Ishikawa (cell line): ENCODE results near the gene TIAM1.

Experiments
- CEBPB ChIP-seq: IDR thresholded peaks from 2 replicates; pipeline ENCODE4 v1.6.1; 2012
- CREB1 ChIP-seq: IDR thresholded peaks from 2 replicates; pipeline ENCODE4 v1.6.1; 2012; ENCODE audit warnings: low read depth
- EGR1 ChIP-seq: IDR thresholded peaks from 2 replicates; pipeline ENCODE4 v1.6.1; 2012
- EP300 ChIP-seq: IDR thresholded peaks from 2 replicates; pipeline ENCODE4 v1.6.1; 2012; ENCODE audit warnings: borderline replicate concordance
- FOXM1 ChIP-seq: IDR thresholded peaks from 2 replicates; pipeline ENCODE4 v1.6.1; 2012; ENCODE audit warnings: low read depth, borderline replicate concordance
- MAX ChIP-seq: IDR thresholded peaks from 2 replicates; pipeline ENCODE4 v1.6.1; 2012
- NFIC ChIP-seq: IDR thresholded peaks from 2 replicates; pipeline ENCODE4 v1.6.1; 2012
- RAD21 ChIP-seq: IDR thresholded peaks from 2 replicates; pipeline ENCODE4 v1.6.1; 2012; ENCODE audit warnings: low read depth
- REST ChIP-seq: IDR thresholded peaks from 2 replicates; pipeline ENCODE4 v1.6.1; 2012; ENCODE audit warnings: low read depth, mild to moderate bottlenecking
- TAF1 ChIP-seq: IDR thresholded peaks from 2 replicates; pipeline ENCODE4 v1.6.1; 2012; ENCODE audit warnings: low read depth, mild to moderate bottlenecking
- TCF12 ChIP-seq: IDR thresholded peaks from 2 replicates; pipeline ENCODE4 v1.6.1; 2012; ENCODE audit warnings: low read depth
- TEAD4 ChIP-seq: IDR thresholded peaks from 2 replicates; pipeline ENCODE4 v1.6.1; 2012
- USF1 ChIP-seq: IDR thresholded peaks from 2 replicates; pipeline ENCODE4 v1.6.1; 2012
- YY1 ChIP-seq: IDR thresholded peaks from 2 replicates; pipeline ENCODE4 v1.6.1; 2012; ENCODE audit warnings: low read depth
- ZBTB7A ChIP-seq: IDR thresholded peaks from 2 replicates; pipeline ENCODE4 v1.6.1; 2012; ENCODE audit warnings: low read depth

Gene TIAM1

GRCh38 chr21:31305888-31306287 is 38.2 kb downstream of the TIAM1 start:
- TF ChIP-seq FOXM1 = no peak
- no peak for TF ChIP-seq RAD21
- TF ChIP-seq NFIC = no peak
- no peak for TF ChIP-seq REST
- TF ChIP-seq EP300 = no peak

GRCh38 chr21:31299291-31300147 is 44.5 kb downstream of the TIAM1 start:
- TF ChIP-seq CEBPB = no peak
- no peak for TF ChIP-seq USF1
- TF ChIP-seq REST = no peak
- no peak for TF ChIP-seq TCF12
- no peak for TF ChIP-seq FOXM1
- no peak for TF ChIP-seq TEAD4
- no peak for TF ChIP-seq YY1
- no peak for TF ChIP-seq EGR1

GRCh38 chr21:31298618-31299269 is 45.3 kb downstream of the TIAM1 start:
- no peak for TF ChIP-seq USF1
- TF ChIP-seq FOXM1 = no peak

GRCh38 chr21:31297806-31298205 is 46.3 kb downstream of the TIAM1 start:
- no peak for TF ChIP-seq TCF12
- TF ChIP-seq CEBPB = no peak
- no peak for TF ChIP-seq USF1
- no peak for TF ChIP-seq MAX
- no peak for TF ChIP-seq TAF1
- no peak for TF ChIP-seq ZBTB7A
- no peak for TF ChIP-seq EP300
- TF ChIP-seq REST = no peak
- no peak for TF ChIP-seq NFIC
- no peak for TF ChIP-seq RAD21
- TF ChIP-seq TEAD4 = no peak
- no peak for TF ChIP-seq EGR1
- TF ChIP-seq YY1 = no peak
- no peak for TF ChIP-seq FOXM1
- no peak for TF ChIP-seq CREB1

GRCh38 chr21:31295676-31296075 is 48.4 kb downstream of the TIAM1 start:
- no peak for TF ChIP-seq MAX
- no peak for TF ChIP-seq RAD21
- no peak for TF ChIP-seq CREB1
- no peak for TF ChIP-seq FOXM1
- no peak for TF ChIP-seq TAF1
- TF ChIP-seq NFIC = no peak
- TF ChIP-seq EP300 = no peak
- no peak for TF ChIP-seq TEAD4
- no peak for TF ChIP-seq CEBPB
- TF ChIP-seq TCF12 = no peak
- no peak for TF ChIP-seq ZBTB7A
- TF ChIP-seq USF1 = no peak
- TF ChIP-seq YY1 = no peak
- no peak for TF ChIP-seq EGR1
- no peak for TF ChIP-seq REST
